ENCODE data around the gene SP4.
A peak's percentile ranks its signal among the peaks of the same experiment; 100 is the strongest.
"Not testable (repeated sequence)": the region's sequence is repeated elsewhere in the genome, so short reads cannot be mapped to it uniquely, and the experiment has no call there.

Gene SP4

GRCh38 chr7:21532485-21532884, 104.6 kb downstream of the SP4 start:
- not testable (repeated sequence) for DNase-seq

DNA sequence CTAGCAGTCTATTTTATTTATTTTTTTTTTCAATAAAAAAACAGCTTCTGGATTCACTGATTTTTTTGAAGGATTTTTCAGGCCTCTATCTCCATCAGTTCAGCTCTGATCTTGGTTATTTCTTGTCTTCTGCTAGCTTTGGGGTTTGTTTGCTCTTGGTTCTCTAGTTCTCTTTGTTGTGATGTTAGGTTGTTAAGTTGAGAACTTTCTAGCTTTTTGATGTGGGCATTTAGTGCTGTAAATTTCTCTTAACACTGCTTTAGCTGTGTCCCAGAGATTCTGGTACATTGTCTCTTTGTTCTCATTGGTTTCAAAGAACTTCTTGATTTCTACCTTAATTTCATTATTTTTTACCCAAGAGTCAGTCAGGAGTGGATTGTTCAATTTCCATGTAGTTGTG, 105.8 kb downstream of the SP4 start:
- DNase-seq = not testable (repeated sequence)

DNA sequence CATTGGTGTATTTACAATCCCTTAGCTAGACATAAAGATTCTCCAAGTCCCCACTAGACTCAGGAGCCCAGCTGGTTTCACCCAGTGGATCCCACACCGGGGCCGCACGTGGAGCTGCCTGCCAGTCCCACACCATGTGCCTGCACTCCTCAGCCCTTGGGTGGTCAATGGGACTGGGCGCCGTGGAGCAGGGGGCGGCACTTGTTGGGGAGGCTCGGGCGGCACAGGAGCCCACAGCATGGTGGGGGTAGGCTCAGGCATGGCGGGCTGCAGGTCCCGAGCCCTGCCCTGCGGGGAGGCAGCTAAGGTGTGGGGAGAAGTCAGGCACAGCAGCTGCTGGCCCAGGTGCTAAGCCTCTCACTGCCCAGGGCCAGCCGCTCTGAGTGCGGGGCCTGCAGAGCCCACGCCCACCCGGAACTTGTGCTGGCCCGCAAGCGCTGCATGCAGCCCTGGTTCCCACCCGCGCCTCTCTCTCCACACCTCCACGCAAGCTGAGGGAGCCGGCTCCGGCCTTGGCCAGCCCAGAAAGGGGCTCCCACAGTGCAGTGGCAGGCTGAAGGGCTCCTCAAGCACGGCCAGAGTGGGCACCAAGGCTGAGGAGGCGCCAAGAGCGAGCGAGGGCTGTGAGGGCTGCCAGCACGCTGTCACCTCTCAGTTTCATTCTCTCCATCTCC, 108.7 kb downstream of the SP4 start:
- DNase-seq = not testable (repeated sequence)

- DNase-seq = no peak
Observed at GRCh38 chr7:21538936-21539495, 111.1 kb downstream of the SP4 start.

DNA sequence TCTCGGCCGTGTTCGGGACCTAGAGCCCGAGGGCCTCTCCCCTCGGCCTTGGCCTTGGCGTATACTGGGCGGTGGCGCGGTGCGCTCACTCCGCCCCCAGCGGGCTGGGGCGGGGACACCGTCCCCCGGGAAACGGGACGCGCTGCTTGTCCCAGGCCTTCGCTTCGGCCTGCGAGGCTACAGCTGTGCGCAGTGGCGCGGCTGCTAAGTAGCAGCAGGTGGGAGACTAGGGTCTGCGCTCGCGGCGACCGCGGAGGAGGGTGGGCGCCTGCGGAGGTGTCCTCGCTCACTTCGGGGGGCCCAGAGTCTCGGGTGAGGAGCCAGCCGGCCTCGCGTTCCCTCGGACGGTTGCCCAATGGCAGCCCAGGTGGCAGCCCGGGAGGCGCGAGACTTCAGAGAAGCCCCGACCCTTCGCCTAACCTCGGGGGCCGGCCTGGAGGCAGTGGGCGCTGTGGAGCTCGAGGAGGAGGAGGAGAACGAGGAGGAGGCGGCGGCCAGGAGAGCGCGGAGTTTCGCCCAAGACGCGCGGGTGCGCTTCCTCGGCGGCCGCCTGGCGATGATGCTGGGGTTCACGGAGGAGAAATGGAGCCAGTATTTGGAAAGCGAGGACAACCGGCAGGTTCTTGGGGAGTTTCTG, 115.1 kb downstream of the SP4 start, which contains the start of gene DNAH11:
TSS of gene DNAH11 (plus strand) at position 149 of the 637 bp plus-strand sequence. CDS start at position 356, 207 bp downstream.
- peak; percentile 22 for DNase-seq

DNA sequence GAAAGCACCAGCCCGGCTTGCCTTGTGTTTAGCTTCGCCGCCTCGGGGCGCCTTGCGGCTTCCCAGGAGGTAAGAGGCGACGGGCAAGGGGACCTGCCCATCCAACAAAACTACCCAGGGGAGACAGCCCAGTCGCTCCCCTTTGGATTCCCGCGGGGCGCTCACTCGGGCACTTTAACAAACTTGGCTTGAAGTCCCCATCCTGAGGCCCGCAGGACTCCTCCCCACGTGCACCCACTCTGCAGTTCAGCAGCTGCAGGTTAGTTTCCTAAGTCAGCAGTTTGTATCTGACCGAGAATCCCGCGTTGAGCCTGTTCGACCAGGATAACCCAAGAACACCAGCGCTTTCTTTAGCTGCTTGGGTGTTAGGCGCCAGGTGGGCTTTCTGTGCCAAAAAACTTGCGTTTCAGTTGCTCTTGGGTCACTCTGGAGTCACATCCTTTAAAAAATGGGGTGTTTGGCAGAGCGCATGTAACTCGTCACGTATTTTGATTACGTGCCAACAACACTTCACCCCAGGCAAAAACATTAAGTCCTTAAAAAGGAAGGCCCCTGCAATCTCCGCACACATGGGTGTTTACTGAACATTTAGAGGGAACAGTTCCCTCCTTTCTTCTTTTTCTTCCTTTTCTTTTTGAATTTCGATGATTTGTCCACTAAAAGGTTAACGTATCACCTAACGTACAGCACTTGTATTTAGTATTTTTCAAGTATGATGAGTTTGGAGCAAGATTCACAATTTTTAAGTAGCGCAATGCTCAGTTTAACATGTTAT, 115.8 kb downstream of the SP4 start:
- DNase-seq = no peak

DNA sequence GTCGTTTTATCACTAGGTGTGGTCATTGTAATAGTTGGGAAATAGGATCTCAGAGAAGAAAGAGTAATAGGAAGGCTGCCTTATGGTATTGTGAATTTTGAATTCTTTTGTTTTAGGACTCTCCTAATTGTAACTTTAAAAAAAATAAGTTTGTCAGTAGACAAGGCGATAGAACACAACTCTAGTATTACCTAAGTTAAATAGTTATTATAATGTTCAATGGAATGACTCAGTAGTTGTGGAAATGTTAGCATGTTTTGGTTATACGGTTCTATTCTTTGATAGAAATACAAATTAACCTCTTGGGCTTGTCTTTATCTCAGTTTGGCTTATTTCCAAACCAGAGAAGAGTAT, 116.4 kb downstream of the SP4 start:
- DNase-seq = no peak

- no peak for DNase-seq
Observed at GRCh38 chr7:21544715-21545114, 116.8 kb downstream of the SP4 start.

GRCh38 chr7:21547501-21547900, 119.6 kb downstream of the SP4 start:
- no peak for DNase-seq

DNA sequence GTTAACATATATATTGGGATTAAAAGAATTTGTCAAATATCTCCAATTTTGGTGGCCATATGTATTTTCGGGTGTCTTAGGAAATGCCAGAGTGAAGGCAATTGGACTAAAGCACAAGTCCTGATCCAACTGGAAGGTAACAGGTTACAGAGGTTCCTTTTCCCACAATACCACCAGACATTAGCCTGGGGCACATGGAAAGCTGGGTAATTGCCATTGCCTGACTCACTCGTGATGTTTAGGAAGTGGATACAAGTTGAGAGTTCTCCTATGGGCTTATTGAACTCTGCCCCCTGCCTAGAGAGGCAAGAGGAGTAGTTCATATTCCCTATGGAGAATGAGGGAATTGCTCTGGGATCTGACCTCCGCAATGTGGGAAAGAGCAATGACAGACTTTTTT, 120.6 kb downstream of the SP4 start:
- DNase-seq = no peak

GRCh38 chr7:21550076-21550475, 122.2 kb downstream of the SP4 start:
- DNase-seq = no peak

DNA sequence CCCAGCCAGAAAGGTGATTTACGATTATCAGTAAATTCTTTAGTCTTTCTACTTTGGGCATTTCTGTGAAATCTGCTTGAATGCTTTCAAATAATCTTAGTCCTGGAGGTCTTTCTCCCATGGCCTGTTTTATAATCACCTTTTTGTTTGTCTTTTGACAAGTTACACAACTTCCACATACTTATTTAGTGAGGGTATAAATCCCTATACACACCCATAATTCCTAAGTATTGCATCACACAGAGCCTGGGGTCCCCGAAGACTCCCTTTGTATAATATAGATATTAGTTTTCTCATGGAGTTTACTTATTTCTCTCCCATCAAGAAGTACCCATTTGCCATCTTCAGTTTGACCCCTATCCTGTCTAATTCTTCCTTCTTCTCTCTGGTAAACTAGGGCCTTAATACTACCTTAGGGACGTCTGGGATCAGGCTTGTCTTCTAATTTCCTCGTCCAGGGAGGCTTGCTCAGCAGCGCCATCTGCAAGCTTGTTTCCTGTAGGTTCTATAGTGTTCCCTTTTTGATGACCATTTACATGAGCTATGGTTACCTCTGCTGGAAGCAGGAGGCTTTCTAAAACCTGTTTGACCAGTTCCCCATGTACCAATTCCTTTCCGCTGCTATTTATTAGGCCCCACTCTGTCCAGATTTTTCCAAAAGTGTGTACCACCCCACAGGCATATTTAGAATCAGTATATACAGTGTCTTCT, 123.1 kb downstream of the SP4 start:
- DNase-seq = no peak

DNA sequence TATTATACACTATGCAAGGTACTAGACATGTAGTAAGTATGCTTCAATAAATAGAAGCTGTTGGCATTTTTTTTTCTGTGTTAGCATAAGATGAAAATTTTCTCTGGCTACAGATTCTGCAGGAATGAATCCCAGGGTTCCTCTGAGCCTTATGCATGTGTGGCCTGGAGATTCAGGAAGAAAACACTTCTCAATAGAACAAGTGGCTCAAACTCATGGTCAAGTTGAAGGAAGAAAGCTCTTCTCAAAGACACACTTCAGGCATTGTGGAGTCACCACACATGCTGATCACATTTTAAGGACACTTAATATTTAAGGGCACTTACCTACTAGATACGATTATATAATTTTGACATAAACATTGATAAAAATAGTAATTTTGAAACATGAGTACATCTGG, 134.5 kb downstream of the SP4 start:
- no peak for DNase-seq

Measured in activated CD4-positive, alpha-beta T cell treated with anti-CD3 and anti-CD28 coated beads, Interleukin-10, Interleukin-2, amounts not matched to agents 100 ng/mL and 50 ng/mL, durations not matched to agents 16 hours and 8 hours (primary cell).